ENCODE measurements around the gene ATG16L2.
"Not testable (repeated sequence)": the region's sequence is repeated elsewhere in the genome, so short reads cannot be mapped to it uniquely, and the experiment has no call there.

Gene ATG16L2

DNA sequence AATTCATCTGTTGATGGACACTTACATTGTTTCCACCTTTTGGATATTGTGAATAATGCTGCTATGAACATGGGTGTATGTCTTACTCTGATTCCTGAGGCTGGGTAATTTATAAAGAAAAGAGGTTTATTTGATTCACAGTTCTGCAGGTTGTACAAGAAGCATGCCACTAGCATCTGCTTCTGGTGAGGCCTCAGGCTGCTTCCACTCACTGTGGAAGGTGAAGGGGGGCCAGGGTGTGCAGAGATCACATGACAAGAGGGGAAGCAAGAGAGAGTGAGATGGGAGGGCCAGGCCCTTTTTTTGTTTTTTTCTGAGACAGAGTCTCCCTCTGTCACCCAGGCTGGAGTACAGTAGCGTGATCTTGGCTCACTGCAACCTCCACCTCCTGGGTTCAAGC lies 7.8 kb upstream of the ATG16L2 start:
- not testable (repeated sequence) for DNase-seq (ENCODE audit: low spot score)

DNA sequence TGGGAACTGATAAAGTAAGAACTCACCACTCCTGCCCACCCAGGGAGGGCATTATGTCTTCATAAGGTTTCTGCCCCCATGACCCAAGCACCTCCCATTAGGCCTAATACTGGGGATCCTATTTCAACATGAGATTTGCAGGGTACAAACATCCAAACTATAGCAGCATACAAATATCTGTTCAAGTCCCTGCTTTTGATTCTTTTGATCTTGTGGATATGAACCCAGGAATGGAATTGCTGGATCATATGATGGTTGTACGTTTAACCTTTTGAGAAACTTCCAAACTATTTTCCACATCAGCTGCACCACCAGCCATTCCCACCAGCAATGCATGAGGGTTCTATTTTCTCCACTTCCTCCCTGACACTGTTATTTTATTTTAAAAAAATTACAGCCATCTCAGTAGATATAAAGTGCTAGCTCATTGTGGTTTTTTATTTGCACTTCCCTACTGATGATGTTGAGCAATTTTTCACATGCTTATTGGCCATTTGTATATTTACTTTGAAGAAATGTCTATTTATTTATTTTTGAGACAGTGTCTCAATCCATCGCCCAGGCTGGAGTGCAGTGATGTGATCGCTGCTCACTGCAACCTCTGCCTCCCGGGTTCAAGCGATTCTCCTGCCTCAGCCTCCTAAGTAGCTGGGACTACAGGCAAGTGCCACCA lies 7.1 kb upstream of the ATG16L2 start:
- DNase-seq (ENCODE audit: low spot score) = no peak

DNA sequence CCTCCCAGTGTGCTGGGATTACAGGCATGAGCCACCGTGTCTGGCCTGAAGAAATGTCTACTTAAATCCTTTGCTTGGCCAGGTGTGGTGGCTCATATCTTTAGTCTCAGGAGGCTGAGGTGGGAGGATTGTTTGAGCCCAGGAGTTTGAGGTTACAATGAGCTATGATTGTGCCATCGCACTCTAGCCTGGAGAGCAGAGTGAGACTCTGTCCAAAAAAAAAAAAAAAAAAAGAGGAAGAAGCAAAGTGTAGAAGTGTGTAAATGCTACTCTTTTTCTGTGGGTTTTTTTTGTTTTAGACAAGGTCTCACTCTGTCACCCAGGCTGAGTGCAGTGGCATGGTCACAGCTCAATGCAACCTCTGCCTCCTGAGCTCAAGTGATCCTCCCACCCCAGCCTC lies 6.4 kb upstream of the ATG16L2 start:
- DNase-seq (ENCODE audit: low spot score) = no peak

DNA sequence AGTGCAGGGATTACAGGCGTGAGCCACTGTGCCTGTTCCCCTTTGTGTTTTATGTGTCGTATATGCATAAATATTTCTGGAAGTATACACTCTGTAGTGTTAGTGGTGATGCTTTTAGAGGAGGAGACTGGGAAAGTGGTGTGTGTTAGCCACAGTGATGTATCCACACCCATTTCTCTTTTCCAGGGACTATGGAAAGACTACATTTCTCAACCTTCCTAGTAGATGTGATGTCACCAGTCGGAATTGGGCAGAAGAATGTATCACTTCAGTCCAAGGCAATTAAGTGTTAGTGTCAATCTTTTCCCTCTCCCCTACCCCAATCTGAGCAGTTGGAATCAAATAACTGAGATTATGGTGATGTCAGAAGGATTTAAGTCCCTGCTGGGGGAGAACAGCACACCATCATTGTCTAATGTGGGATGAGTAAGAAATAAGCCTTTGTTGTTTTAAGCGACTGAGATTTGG lies 5.8 kb upstream of the ATG16L2 start:
- no peak for DNase-seq (ENCODE audit: low spot score)

DNA sequence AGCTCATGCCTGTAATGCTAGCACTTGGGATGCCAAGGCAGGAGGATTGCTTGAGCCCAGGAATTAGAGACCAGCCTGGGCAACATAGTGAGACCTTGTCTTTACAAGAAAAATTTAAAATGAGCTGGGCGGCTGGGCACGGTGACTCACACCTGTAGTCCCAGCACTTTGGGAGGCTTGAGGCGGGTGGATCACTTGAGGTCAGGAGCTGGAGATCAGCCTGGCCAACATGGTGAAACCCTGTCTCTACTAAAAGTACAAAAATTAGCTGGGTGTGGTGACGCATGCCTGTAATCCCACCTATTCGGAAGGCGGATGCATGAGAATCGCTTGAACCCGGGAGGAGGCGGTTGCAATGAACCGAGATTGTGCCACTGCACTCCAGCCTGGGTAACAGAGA lies 2.5 kb upstream of the ATG16L2 start:
- DNase-seq (ENCODE audit: low spot score) = not testable (repeated sequence)

DNA sequence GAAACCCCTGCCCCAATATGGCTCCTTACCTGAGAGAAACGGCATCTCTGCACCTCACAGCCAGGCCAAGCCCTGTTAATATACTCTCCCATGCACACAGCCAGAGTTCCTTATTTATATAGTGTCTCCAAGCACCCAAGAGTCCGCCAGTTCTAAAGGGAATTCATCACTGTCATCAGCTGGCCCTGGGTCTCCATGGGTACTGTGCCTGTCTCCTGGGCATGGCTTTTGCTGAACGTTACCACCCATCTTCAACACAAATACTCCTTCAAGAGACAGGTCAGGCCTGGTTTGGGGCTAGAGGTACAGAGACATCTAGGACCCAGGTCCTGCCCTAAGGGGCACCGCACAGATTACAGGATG lies 1.6 kb upstream of the ATG16L2 start:
- no peak for DNase-seq (ENCODE audit: low spot score)

DNA sequence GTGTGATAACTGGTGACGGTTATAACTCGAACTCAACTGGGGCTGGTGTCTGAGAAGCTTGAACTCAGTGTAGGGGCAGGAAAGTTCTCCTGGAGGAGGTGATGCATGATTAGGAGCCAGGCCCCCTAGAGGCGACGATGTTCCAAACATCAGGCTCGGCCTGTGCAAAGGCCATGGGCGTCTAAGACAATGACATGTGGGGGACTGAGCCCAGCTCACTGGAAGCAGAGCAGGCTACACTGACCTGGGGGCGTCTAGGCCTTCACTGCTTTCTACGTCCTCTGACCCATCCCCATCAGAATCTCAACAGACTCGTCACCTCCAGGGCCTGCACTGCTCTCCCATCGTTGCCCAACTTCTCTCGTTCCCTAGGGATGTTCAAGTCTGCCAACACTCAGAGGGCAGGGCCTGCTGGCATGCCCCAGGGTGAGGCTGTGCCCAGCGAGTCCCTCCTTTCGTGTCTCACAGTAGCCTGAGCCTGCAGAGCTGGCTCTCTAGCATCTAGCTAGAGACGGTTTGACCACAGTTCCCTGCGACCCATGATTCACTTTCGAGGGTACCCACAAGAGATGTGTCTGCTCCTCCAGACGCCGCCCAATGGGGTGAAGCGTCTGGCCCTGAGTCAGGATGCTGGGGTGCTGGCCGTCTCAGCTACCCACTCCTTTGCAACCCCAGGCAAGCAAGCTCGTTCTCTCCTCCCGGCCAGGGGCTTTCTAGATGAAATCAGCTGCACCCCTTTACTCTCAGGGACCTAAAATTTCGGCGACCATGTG lies 1.1 kb upstream of the ATG16L2 start:
- no peak for DNase-seq (ENCODE audit: low spot score)

DNA sequence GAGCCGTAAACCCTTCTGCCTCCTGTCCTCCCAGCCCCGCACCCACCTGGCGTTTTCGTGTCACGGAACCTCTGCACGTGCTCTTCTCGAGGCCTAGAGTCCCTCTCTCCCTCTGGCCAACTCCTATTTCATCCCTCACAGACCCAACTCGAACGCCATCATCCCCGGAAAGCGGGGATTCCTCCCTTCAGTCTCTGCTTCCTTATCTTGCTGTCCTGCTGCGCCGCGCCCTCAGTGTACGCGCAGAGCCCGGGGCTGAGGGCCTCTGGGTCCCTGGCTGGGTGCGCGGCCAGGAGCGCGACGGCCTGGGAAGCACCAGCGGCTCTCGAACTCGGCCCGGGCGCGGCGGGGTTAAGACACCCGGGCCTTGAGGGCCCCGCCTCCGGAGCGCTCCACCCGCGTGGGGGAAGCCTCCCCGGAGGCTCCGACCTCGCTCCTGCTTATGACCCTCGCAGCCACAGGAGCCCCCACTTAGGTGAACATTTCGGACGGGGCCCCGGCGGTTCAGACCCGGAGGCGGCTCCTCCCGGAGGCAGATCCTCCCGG lies 398 bp upstream of the ATG16L2 start:
- peak; percentile 93 for DNase-seq (ENCODE audit: low spot score)

DNA sequence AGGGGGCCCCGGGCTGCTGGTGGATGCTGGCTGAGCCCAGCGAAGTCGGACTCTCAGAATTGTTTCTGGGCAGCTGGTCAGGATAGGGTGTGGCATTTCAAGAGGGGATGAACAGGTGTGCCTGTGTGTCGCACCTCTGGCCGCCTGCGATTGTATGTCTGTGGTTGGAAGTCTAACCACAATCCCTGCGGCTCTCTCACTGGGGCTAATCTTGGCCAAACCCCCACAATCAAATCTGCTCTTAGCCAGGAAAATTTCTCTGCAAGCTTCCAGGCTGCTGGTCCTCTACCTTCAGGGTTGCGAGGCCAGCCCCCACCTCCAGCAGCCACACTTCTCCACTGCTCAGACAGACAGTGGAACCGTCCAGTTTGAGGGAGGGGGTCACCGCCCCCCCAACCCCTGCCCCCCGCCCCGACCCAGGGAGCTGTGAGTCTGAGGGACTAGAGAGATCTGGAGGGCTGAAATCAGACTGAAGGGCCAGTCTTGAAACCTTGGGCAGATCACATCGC lies 953 bp downstream of the ATG16L2 start:
- no peak for DNase-seq (ENCODE audit: low spot score)

DNA sequence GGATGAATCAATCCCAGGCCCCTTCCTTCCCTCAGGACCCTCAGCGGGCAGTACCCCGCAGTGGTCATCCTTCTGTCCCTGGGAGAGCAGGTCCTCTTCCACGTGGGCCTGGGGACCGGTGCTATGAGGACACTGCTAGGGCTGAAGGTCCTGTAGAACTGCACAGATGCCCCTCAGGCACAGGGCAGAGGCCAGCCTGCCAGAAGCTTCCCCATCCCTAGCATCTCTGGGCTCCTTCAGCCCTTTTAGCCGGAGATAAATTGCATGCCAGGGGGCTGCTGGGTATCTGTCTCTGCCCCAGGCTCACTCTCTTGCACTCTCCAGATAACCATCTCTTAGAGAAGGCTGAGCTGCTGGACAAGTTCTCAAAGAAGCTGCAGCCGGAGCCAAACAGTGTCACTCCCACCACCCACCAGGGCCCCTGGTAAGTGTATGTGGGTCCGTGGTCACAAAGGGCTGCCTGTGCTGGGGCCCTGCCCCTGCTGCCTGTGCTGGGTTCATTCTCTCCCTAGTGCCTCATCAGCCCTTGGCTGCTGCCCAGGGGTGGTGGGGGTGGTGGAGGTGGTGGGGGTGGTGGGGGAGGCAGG lies 2.3 kb downstream of the ATG16L2 start:
- no peak for DNase-seq (ENCODE audit: low spot score)

DNA sequence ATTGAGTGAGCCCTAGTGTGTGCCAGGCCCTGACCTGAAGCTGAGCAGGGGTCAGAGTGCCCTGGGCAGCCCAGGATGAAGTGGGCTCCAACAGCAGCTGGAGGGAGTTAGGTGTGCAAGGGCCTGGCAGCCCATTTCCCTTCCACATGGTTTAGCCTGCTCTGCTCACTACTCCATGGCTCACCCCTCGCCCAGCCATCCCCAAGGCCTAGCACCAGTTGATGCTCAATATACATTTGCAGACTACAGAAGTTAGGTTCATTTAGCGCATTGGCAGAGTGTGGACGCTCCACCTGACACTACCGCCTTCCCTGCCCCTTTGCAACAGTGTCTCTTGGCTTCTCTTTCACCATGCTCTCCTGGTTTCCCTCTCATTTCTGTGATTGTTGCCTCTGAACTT lies 3.8 kb downstream of the ATG16L2 start:
- no peak for DNase-seq (ENCODE audit: low spot score)

DNA sequence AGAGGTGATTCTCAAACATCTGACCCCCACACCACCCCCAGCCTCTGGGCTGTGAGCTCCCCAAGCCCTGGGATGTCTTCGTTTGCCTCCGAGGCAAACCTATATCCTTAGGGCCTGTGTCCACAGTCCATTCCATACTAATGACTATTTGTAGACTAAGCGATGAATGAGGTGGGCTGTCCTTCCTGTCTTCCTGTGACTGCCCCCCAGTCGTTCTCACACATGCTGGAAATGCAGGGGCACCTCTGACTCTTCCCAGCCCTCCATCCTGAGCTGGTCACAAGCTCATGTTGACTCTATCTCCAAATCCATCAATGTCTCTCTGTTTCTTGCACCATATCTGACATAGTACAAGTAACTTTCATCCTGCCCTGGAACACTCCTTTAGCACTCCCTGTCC lies 4.8 kb downstream of the ATG16L2 start:
- no peak for DNase-seq (ENCODE audit: low spot score)

DNA sequence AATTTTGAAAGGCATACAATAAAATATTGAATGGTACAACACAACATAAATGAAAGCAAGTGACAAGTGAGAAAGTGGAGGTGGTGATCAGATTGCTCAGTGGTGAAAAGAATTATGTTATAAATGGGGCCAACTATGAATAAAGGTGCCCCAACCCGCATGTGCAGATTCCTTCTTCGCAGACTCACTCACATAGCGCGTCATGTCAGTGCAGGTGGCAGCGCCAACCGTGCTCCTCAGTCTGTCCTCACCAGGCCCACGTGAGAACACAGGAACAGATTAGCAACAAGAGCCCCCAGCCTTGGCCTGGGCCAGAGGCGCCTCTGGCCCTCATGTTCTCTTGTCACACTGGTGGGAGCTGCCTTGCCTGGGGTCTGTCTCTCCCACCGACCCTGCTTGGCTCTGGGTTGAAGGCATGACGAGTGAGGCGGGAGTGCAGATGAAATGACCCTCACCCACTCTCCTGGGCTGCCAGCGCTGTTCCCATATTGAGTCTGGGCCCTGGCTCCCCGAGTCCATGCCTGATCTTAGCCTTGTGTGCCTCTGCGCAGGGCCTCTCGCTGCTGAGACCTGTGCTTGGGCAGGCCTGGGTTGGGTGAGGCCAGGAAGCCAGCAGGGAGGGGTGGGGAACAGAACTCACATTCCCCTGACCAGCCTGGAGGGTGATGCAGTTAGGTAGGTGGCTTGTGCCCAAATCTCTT lies 6.4 kb downstream of the ATG16L2 start:
- no peak for DNase-seq (ENCODE audit: low spot score)

DNA sequence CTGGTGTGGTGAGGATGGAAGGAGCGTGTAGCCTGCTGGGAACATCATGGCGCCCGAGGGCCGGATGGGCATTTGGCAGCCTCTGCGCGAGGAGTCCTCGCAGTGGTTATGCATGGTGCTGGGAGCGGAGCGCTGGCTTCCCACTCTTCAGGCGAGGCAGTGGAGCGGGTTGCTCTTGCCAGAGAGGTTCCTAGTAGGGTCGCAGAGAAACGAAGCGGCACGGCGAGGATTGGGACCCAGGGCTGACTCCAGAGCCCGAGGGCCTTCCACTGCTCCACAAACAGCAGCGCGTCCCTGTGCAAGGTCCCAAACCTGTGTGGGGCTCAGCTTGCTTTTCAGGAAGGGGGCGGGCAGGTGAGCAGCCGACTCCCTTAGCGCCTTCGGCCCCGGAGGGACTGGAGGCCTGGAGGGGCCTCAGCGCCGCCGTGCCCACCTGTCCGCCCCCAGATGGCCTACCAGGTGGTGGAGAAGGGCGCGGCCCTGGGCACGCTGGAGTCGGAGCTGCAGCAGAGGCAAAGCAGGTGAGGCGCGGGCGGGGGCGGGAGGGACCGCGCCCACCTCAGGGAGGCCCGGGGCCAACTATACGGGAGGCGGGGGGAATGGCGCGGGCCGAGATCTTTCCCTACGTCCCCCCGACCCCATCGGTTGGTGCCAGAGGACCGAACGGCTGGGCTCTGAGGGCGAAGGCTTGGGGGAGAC lies 7.2 kb downstream of the ATG16L2 start:
- DNase-seq (ENCODE audit: low spot score) = no peak

DNA sequence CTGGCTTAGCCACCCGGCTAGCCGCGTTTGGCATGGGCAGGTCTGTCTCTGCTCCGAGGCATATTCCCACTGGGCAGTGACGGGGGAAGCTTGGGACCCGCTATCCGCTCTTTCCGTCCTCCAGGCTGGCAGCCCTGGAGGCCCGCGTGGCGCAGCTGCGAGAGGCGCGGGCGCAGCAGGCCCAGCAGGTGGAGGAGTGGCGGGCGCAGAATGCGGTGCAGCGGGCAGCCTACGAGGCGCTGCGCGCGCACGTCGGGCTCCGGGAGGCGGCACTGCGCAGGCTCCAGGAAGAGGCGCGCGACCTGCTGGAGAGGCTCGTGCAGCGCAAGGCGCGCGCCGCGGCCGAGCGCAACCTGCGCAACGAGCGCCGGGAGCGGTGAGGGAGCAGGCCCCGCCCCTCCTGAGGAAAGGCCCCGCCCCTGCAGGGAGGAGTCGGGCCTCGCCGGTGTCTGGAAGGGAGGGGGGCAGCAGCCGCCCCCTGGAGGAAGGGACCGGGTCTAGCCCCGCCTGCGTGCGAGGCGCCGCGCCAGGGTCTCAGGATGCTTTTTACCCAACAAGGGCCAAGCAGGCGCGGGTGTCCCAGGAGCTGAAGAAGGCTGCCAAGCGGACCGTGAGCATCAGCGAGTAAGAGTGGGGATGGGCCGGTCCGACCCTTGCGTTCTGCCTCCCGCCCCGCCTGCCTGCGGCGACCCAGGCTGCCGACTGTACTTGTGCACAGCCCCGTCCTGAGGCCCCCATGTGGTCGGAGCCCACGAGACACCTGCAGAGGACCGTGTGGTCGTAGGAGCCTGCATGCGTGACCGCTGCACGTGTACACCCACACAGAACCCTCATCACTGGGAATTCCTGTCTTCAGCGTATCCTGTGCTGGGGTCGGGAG lies 7.9 kb downstream of the ATG16L2 start:
- DNase-seq (ENCODE audit: low spot score) = peak; percentile 96

DNA sequence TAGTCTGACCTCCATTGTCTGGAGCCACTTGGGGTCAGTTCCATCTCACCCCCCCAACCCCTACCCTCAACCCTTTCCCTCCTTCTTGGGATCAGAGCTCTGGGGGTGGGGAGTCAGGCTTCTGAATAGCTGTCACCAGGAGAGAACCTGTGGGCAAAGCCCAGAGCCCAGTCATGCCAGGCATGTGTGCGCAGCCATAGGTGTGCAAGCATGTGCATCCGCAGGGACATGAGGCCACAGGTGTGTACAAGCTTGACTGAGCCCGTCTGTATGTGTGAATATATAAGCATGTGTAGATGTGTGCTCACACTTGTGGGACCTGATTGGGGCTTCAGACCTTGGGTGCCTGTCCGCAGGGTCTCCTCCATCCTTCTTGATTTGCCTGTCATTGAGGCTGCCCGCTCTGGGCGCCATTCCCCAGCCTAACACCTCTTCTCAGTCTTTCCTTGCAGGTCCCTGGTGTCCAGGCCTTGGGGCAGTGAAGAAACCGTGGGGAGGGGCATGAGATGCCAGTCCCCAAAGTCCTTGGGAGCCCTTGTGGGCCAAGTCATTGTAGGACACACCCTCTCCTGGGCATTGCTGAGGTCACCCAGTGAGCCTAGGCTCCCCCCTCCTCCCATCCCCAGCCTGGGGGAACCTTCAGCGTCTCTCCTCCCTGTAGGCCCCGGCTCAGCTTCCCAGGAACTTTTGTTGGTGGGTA lies 9.0 kb downstream of the ATG16L2 start:
- no peak for DNase-seq (ENCODE audit: low spot score)

DNA sequence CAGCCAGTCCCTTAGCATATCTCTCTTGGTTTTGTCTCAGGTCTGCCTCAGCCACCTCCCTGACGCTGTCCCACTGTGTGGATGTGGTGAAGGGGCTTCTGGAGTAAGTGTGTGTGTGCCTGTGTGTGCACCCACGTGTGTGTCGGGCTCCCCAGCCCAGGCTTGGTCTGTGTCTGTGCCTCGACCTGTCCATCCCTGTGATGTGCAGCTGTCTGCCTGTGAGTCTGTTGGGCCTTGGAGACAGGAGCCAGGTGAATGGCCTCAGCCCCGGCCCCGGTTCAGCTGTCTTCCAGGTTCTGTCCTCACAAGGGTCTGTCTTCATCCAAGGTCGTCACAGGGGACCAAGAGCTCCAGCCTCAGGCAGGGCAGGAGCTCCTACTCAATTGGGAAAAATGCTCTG lies 9.8 kb downstream of the ATG16L2 start:
- DNase-seq (ENCODE audit: low spot score) = no peak

DNA sequence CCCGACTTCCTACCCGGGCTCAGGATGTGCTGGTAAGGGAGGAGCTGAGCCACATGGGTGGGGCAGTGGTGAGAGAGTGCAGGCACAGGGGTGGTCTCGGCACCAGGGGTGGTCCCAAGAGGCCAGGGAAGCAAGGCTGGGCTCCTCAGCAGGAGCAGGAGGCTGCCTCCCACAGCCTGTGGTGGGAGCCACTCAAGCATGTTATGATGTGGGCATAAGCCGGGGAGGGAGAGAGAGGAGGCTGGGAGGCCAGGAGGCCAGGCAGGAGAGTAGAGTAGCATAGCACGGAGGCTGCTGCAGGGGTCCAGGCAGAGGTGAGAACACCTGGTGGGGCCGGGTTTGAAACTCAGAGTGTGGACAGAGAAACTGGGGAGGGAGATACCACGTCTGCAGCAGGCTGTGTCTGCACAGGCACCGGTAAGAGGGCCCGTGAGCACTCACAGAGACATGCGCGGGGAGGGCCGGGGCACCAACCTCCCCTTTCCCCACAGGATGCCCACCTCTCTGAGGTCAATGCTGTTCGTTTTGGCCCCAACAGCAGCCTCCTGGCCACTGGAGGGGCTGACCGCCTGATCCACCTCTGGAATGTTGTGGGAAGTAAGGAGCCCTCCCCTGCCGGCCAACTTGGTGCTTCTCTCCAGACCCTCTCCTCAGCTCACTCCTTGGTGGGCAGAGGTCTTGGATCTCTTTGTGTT lies 10.7 kb downstream of the ATG16L2 start:
- no peak for DNase-seq (ENCODE audit: low spot score)

DNA sequence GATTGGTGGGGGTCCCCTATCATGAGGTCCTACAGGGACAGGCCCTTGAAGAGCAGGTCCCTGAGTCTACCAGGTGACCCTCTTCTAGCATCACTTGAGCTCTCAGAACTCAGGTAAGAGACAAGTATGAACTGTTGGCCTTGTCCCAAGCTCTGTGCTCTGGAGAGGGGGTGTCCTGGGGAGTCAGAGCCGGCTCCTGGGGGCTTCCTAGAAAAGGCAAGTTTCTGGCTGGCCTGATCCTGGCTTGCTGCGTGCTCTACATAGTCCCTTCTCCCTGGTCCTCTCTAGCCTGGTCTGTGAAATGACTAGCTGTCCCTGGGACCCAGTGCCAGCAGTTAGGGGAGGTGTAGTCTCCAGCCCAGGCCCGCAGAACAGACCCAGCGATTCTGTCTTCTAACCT lies 11.4 kb downstream of the ATG16L2 start:
- DNase-seq (ENCODE audit: low spot score) = no peak
